GM04503 (cell line): ENCODE results near the gene NRF1.
"Not testable (repeated sequence)": the region's sequence is repeated elsewhere in the genome, so short reads cannot be mapped to it uniquely, and the experiment has no call there.

ENCODE experiments used
- DNase-seq: peaks from one replicate; pipeline ENCODE4 v3.0.0-alpha.2; 2012; ENCODE audit warnings: low read depth

NRF1 gene

GRCh38 chr7:129611246-129612111 lies at the start of gene NRF1:
NRF1 (plus strand) TSS chr7:129611720; CDS start chr7:129657352, 45,632 bp downstream.
- peak; percentile 39 for DNase-seq

GRCh38 chr7:129566323-129566722 lies 45.2 kb upstream of the NRF1 start:
- not testable (repeated sequence) for DNase-seq

- DNase-seq = no peak
Measured at GRCh38 chr7:129567377-129567776, 44.1 kb upstream of the NRF1 start.

GRCh38 chr7:129568240-129568639 lies 43.3 kb upstream of the NRF1 start:
- no peak for DNase-seq

- no peak for DNase-seq
Measured at GRCh38 chr7:129569326-129569725, 42.2 kb upstream of the NRF1 start.

- DNase-seq = peak; percentile 88
Measured at GRCh38 chr7:129569811-129570215, 41.7 kb upstream of the NRF1 start.

GRCh38 chr7:129571201-129571600 lies 40.3 kb upstream of the NRF1 start:
- no peak for DNase-seq

- no peak for DNase-seq
Measured at GRCh38 chr7:129572205-129572604, 39.3 kb upstream of the NRF1 start.

GRCh38 chr7:129574487-129574886 lies 37.0 kb upstream of the NRF1 start:
- DNase-seq = peak; percentile 68

GRCh38 chr7:129575699-129576098 lies 35.8 kb upstream of the NRF1 start:
- DNase-seq = no peak

GRCh38 chr7:129576138-129576537 lies 35.4 kb upstream of the NRF1 start:
- no peak for DNase-seq

GRCh38 chr7:129578829-129579228 lies 32.7 kb upstream of the NRF1 start:
- no peak for DNase-seq

GRCh38 chr7:129586179-129586578 lies 25.3 kb upstream of the NRF1 start:
- not testable (repeated sequence) for DNase-seq

- DNase-seq = no peak
Measured at GRCh38 chr7:129588268-129588667, 23.3 kb upstream of the NRF1 start.

- no peak for DNase-seq
Measured at GRCh38 chr7:129591868-129592267, 19.7 kb upstream of the NRF1 start.

- not testable (repeated sequence) for DNase-seq
Measured at GRCh38 chr7:129596386-129596785, 15.1 kb upstream of the NRF1 start.

GRCh38 chr7:129597672-129598071 lies 13.8 kb upstream of the NRF1 start:
- DNase-seq = no peak

- DNase-seq = no peak
Measured at GRCh38 chr7:129599174-129599573, 12.3 kb upstream of the NRF1 start.

- DNase-seq = not testable (repeated sequence)
Measured at GRCh38 chr7:129603594-129603993, 7.9 kb upstream of the NRF1 start.

- DNase-seq = not testable (repeated sequence)
Measured at GRCh38 chr7:129604021-129604420, 7.5 kb upstream of the NRF1 start.

- no peak for DNase-seq
Measured at GRCh38 chr7:129604713-129605437, 6.6 kb upstream of the NRF1 start.

- DNase-seq = no peak
Measured at GRCh38 chr7:129605960-129606614, 5.4 kb upstream of the NRF1 start.

GRCh38 chr7:129606803-129607202 lies 4.7 kb upstream of the NRF1 start:
- DNase-seq = no peak
